Rectal smooth muscle tissue (tissue), 1 donor: ENCODE data around the gene SLC16A3.

ENCODE experiments used
- H3K27ac ChIP-seq: one replicate; pipeline ENCODE4 v1.7.0; 2013; ENCODE audit warnings: low read depth, low read length, inconsistent platforms
- H3K27me3 ChIP-seq: one replicate; pipeline ENCODE4 v1.7.0; 2013; ENCODE audit warnings: low read length; ENCODE audit not compliant: control insufficient read depth, insufficient read depth
- H3K36me3 ChIP-seq: one replicate; pipeline ENCODE4 v1.7.0; 2013; ENCODE audit warnings: low read length; ENCODE audit not compliant: control insufficient read depth, insufficient read depth
- H3K4me1 ChIP-seq: one replicate; pipeline ENCODE4 v1.7.0; 2013; ENCODE audit warnings: low read length; ENCODE audit not compliant: control insufficient read depth, insufficient read depth
- H3K4me3 ChIP-seq: one replicate; pipeline ENCODE4 v1.7.0; 2013; ENCODE audit warnings: low read length
- H3K9ac ChIP-seq: one replicate; pipeline ENCODE4 v1.7.0; 2013; ENCODE audit warnings: low read length

Gene SLC16A3

DNA sequence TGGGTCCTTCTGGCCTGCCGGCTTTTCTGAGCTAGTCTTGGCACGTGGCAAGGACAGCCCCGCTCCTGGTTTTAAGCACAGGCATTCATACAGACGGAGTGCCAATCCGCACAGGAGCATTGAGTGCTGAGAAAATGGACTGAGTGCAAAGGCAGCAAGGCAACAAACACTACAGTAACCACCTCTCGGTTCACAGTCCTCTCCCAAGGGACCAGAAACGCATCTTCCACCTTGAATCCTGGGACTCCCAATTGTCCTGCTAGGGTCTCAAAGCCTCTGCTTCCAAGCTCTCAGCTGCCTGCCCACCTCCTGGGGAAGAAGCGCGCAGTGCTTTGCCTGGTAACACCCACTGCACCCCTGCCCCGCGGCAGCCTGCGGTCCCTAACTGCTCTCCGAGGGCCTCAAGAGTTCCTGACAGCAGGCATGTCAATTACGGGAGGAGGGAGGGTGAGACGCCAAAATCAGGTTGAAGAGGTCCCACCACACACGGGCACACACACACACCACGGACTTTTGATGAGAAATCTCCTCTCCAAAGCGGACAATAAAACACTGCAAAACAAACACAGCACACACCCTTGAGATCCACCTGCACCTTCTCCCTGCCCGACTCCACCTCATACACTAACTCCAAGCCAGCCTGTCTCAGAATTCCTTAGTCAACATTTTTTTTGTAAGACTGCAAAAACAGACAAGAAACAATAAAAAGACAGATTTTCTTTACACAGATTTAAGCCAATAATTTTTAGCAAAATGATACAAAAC, 15.0 kb downstream of the SLC16A3 start:
- Histone ChIP-seq H3K27ac (peak overlapping the region; percentile 45), H3K9ac (no peak overlapping the region), H3K4me3 (no peak overlapping the region), H3K27me3 (no peaks in the 10 kb centered on the region), H3K36me3 (peaks cover 39% of the 10 kb centered on the region), H3K4me1 (peaks cover 68% of the 10 kb centered on the region)

DNA sequence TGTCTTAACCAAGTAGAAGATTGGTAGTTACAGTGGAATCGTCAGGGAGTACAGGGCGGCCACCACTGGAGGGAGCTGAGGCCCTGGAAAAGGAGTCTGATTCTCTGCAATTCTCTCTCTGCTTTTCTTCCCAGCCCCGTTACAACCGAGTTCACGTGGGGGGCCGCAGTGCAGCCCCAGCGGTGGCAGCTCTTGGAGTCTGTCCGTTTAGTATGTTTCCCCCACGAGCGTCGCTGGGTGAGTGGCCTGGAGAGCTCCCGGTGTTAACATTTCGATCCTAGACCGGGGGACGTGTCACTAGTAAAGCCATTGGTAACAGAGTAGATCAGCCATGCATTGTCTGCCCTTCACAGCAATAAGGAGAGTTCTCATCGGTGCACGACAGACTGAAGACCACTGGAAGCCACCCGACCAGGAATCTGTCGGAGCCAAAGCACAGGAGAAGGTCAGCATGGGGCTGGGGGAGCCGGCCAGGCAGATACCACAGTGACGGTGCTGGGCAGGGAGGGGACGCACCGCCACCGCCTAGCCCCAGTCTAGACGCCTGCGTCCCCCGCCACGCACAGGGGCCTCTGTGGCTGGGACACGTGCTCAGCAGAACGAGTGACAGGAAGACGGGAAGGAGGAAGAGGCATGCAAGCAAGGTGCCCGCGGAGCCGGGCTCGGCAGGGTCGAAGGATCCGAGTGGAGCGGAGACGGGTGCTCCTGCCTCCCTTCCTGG, 15.7 kb downstream of the SLC16A3 start:
- Histone ChIP-seq H3K4me1 (peaks cover 64% of the 10 kb centered on the region), H3K36me3 (peaks cover 45% of the 10 kb centered on the region), H3K27ac (peak overlapping the region; percentile 21), H3K27me3 (no peaks in the 10 kb centered on the region), H3K4me3 (no peak overlapping the region), H3K9ac (no peak overlapping the region)

DNA sequence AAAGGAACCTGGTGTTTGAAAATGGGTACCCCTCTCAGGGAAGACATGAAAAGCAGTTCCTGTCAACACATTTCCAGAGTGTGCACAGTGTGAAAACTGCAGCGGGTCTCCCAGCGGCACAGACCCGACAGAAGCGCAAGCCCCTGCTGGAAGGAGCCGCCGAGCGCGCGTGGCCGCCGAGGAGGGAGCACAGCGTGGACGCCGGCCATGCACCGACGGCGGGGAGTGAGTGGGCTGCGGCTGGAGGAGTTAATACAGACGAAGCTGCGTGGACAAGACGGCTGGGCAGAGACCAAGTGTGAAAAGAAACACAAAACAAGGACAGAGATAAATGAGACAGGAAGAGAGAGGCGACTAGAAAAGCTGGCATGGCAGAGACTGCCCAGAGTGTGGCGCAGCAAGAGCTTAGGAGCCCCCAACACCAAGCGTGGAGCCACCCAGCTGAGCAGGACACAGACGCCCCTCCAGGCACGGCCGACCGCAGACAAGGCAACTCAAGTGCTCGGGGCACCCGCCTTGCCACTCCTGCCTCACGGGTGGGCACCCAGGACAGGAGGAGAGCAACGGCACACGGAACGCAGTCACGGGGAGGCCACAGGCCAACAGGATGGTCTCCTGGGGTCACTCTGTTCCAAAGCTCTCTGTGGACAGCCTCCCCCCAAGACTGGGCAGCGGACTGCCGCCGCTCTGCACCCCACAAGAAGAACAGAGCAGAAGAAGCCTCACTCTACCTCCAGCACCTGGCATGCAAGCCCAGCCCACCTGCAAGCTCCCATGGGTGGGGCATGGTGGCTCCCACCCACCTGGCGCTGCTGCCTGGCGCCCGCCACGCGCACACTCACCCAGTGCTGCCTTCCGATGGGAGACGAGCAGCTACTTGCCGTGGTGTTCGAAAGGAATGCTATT, 16.5 kb downstream of the SLC16A3 start:
- Histone ChIP-seq H3K9ac (no peak overlapping the region), H3K4me3 (no peak overlapping the region), H3K36me3 (peaks cover 53% of the 10 kb centered on the region), H3K4me1 (peaks cover 57% of the 10 kb centered on the region), H3K27ac (peak overlapping the region; percentile 90), H3K27me3 (no peaks in the 10 kb centered on the region)

DNA sequence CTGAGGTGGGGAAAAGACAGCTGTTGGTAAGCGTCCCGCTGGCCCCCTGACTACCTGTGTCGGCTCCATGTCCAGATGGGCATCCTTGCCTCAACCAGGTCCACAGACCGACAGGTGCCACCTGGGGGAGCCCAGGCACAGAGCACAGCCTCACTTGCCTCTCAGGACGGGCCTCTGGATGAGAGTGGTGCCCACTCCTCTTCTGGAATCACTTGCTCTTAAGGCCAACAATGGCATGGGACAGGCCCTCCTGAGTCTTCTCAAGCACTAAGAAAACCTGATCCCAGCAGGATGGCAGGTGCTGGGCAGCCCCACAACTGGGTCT, 17.2 kb downstream of the SLC16A3 start:
- H3K27me3 ChIP-seq, result no peaks in the 10 kb centered on the region
- H3K36me3 ChIP-seq, result peaks cover 59% of the 10 kb centered on the region
- peak overlapping the region; percentile 90 for H3K27ac ChIP-seq
- peaks cover 51% of the 10 kb centered on the region for H3K4me1 ChIP-seq
- no peak overlapping the region for H3K9ac ChIP-seq
- no peak overlapping the region for H3K4me3 ChIP-seq

DNA sequence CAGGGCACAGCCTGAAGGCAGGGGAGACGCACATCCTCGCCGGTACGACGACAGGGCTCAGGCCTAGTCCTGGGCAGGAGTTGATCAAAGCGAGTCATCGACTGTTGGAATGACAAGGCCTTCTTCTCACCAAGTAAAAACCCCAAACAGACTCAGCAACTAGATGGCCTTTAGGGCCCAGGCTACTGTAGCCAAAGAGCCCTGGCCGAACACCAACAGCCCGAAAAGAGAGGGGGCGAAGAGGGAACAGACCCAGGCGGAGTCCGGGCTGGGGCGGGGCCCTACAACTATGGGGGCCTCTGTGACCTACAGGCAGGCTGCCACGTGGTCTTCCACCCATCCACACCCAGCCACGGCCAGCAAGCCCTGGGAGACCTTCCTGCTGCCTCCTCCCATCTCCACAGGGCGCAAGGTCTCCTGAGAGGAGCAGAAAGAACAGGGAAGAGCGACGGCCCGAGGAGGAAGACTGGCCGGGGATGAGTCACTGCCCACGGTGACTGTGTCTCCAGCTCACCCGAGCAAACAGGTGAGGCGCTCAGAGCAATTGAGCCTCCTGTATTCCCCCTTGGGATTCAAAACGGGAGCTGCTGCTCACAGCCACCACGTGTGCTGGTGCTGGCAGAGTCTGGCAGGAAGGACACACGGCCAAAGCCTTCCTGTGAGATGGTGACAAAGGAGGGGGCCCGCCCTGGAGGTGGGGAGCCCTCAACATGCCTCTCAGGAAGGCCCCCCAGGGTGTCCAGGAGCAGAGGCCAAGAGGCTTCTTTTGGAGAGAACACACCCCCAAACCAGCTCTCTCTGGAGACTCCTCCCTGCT, 17.7 kb downstream of the SLC16A3 start:
- H3K9ac ChIP-seq, result no peak overlapping the region
- H3K27ac ChIP-seq, result peak overlapping the region; percentile 90

DNA sequence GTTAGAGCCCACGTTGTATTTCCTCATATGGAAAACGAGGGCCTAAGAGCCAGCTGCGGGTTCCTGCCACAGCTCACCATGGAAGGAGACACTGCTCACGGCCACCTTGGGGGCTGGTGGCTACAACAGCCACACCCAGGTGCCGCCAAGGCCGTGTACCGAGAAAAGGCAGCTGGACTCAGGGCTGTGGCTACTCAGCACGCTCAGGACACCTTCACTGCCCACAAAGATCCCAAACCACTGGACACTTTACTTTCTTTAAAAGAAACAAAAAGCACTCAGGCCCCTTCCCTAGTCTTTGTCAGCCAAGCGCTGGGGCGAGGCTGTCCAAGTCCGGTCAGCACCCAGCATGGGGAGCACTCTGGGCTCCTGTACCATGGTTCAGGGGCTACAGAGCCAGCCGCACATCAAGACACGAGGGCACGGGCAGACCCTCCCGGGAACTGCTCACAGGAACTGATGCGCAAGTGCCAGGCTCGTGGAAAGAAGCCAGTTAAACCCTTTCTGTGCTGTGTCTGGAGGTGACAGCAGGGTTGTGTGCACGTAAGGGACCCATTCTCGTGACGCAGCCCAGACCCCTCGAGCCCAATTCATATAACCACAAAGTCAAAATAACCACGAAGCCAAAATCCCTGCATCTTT, 18.5 kb downstream of the SLC16A3 start:
- Histone ChIP-seq H3K27me3 (no peaks in the 10 kb centered on the region), H3K4me1 (peaks cover 39% of the 10 kb centered on the region), H3K27ac (peak overlapping the region; percentile 90), H3K4me3 (no peak overlapping the region), H3K36me3 (peaks cover 72% of the 10 kb centered on the region), H3K9ac (peak overlapping the region; percentile 22)

More for the DNA sequence above, 17.7 kb downstream of the SLC16A3 start:
- Histone ChIP-seq H3K4me1 (peaks cover 45% of the 10 kb centered on the region), H3K27me3 (no peaks in the 10 kb centered on the region), H3K4me3 (no peak overlapping the region), H3K36me3 (peaks cover 65% of the 10 kb centered on the region)

DNA sequence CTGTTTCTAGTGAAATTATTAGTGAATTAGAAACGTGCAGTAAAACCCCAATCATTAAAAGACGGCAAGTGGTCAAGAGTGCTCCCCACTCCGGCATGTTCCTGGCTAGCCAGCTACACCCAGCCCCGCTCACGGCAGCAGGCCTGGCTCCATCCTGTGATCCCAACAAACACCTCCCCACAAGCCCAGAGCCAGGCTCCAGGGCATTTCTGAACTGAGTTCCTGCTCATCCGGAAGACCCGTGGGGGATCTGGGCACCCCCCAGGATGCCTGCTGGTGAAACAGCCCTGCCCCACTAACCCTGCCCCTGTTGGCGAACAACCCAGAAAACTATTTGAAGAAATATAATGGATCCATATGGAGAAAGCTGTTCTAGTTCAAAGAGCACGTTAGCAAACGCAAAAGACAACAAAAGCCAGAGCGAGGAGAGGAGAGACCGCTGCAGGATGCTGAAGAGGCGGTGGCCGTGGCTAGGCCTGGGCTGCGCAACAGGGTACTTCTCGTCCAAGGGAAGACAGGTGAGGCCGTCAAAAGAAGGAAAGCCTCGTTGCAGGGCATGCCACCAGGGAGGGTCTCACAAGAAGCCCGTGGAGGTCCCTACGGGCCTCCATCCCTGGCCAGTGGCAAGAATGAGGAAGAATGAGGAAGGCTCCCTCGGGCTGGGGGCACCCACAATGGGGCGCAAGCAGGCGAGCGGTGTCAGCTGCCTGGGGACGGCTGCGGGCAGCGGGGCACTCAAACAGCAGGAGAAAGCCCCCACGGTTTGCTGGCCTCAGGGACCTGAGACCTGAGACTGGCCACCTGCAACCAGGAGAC, 19.2 kb downstream of the SLC16A3 start:
- peaks cover 79% of the 10 kb centered on the region for H3K36me3 ChIP-seq
- no peak overlapping the region for H3K4me3 ChIP-seq
- H3K27ac ChIP-seq, result peak overlapping the region; percentile 90
- H3K9ac ChIP-seq, result no peak overlapping the region
- H3K4me1 ChIP-seq, result peaks cover 32% of the 10 kb centered on the region
- no peaks in the 10 kb centered on the region for H3K27me3 ChIP-seq

DNA sequence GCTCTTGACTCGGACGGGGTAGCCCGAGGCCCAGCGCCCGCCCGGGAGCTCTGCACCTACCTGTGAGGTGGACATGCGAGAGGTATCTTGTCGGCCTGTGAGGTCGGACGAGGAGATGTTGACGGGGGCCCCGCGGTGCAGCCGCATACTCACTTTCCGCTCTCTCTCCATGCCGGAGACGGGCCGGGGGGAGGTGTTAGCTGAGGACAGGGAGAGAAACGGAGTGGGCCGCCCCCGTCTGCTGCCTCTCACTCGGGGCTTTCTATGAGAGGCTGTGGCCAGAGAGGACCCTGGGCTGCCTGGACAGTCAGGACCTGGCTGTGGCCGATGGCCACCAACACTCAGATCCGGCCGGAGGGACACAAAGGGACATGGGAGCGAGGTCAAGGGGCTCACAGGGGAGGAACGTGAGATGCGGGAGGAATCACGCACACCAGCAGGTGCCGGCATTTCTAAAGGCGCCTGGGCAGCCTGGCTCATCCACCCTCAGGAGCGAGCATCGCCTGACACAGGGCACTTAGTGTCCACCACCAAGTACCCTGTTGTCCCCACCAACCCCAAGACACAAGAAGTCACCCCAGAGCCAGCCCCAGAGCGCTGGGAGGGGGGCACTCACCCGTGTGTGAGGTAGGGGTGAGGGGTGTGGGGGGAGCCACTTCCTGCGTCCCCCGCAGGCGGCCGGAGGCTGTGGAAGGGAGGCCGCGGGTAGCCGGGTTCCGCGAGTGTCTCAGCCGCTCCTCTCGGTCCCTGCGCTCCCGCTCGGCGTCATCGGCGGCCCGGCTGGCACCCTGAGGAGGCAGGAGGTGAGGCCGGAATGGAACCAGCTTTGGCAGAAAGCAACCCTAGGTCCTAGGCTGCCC, 20.2 kb downstream of the SLC16A3 start:
- Histone ChIP-seq H3K9ac (no peak overlapping the region), H3K27ac (no peak overlapping the region), H3K36me3 (peaks cover 75% of the 10 kb centered on the region), H3K4me3 (no peak overlapping the region), H3K27me3 (no peaks in the 10 kb centered on the region), H3K4me1 (peaks cover 28% of the 10 kb centered on the region)

DNA sequence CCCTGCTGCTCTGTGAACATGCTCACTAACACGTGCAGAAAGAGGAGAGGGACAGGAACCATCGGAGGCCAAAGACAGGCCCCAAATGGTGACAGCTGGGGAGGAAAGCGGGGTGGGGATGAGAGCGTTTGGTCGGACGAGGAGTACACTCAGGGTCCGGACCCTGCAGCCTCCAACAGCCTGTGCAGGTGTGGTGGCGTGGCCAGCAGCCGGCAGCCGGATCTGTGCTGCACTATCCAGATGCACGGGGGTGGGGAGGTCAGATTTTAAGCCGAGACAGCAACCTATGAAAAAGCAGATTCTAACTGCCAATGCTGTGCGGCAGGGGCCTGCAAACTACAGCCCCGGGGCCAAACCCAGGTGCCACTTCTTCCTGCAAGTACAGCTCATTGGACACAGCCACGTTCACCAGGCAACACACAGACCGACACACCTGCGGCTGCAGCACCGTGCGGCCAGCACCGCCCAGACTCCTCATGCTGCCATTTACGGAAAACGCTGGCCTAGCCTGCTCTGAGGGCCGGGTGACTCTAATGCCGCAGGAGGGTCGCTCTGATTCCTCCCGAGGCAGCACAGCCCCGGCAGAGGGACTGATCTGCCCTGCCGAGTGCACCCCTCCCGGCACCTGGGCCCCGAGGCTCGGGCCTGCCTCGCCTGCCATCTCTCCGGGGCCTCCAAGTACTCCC, 21.2 kb downstream of the SLC16A3 start:
- Histone ChIP-seq H3K27ac (no peak overlapping the region), H3K9ac (no peak overlapping the region), H3K36me3 (peaks cover 66% of the 10 kb centered on the region), H3K27me3 (no peaks in the 10 kb centered on the region), H3K4me1 (peaks cover 28% of the 10 kb centered on the region), H3K4me3 (no peak overlapping the region)
